Central memory CD4-positive, alpha-beta T cell (primary cell): ENCODE measurements around the gene ZZZ3.
A peak's percentile ranks its signal among the peaks of the same experiment; 100 is the strongest.
"Not testable (repeated sequence)": the region's sequence is repeated elsewhere in the genome, so short reads cannot be mapped to it uniquely, and the experiment has no call there.

Experiments used
- DNase-seq: peaks from one replicate; pipeline ENCODE4 v3.0.0; 2022
- total RNA-seq, 3 experiments: gene quantifications; one replicate each; lab custom pipeline; 2026; lab: John Stamatoyannopoulos, UW

The ZZZ3 gene
- total RNA-seq: 113 to 166 (median 156) reads per million in 3 experiments

DNA sequence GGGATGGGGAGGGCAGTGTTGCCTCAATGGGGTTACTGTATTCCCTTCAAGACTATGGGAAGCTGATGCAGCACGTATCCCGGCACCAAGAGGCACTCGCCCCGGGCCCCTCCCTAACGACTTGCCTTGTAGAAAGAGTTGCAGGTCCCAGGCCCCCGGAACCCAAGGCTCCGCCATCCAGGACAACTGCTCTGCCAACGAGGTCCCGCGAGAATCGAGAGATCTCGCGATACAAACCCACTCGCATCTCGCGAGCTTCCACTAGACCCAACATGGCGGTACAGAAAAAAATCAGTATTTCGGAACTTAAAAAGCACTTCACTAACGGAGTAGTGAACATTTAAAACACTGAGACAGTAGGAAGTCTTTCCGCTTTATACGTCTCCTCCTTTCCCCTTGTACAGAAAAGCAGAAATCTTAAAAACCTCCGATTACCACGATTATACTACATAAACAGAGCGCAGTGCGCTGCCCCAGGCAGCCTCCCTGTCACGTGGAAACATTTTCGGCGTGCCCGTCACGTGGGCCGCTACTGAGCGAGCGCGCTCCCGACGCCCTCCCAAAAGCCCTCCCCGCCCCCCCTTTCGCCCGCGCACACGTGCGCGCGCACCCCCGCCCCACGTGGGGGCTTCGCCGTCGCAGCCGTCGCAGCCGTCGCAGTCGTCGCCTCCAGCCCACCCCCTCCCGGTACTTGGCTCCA lies at the start of gene ZZZ3:
ZZZ3 (minus strand) TSS at position 199 of the 700 bp plus-strand sequence. CDS start 49,304 bp downstream, outside the sequence.
- DNase-seq: peak; percentile 94

GRCh38 chr1:77732090-77732489 lies 49.6 kb upstream of the ZZZ3 start:
- no peak for DNase-seq

DNA sequence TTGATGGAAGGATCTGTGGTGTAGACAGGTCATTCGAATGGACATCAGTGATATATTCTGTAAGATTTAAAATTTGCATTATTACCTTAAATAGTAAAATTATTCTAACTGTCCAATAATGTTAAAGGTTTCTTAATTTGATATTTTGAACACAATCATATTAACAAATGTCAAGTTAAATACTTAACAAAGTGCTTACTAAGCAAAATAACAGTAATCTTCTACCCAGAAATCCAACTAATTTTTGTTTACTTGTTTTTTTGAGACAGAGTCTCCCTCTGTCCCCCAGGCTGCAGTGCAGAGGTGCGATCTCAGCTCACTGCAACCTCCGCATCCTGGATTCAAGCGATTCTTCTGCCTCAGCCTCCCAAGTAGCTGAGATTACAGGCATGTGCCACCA lies 43.2 kb upstream of the ZZZ3 start:
- DNase-seq: no peak

- DNase-seq: no peak
Measured at GRCh38 chr1:77718181-77718580, 35.7 kb upstream of the ZZZ3 start.

DNA sequence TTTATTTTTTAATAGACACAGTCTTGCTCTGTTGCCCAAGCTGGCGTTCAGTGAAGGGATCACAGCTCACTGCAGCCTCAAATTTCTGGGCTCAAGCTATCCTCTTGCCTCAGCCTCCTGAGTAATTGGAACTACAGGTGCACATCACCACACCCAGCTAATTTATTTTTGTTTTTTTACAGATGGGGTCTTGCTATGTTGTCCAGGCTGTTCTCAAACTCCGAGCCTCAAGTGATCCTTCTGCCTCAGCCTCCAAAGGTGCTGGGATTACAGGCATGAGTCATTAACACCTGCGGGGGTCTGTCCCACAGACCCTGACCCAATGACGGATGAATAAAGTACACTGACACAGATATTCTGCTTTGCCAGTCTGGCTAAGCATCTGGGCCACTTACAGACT lies 33.6 kb upstream of the ZZZ3 start:
- no peak for DNase-seq

GRCh38 chr1:77709727-77710126 lies 27.3 kb upstream of the ZZZ3 start:
- DNase-seq: no peak

- no peak for DNase-seq
Measured at GRCh38 chr1:77706321-77706720, 23.9 kb upstream of the ZZZ3 start.

GRCh38 chr1:77704736-77705135 lies 22.3 kb upstream of the ZZZ3 start:
- no peak for DNase-seq

GRCh38 chr1:77699673-77700072 lies 17.2 kb upstream of the ZZZ3 start:
- DNase-seq: not testable (repeated sequence)

DNA sequence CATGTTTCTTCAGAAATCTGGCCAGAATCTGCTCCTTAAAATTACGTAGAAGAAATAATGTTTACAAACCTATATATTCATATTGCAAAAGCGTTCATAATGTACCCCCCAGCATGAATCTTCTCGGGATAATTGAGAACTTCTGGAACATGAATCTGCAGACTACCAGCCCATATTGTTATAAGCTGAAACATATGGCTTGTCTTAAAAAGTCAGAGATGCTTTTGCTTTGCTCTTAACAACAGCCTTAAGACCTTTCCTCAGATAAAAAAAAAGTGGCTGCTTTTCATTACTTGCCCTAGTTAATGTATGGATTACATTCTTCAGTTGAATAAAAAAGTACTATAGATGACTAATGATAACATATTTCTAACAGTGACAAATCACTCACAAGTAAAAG lies 15.0 kb upstream of the ZZZ3 start:
- DNase-seq: no peak

- DNase-seq: no peak
Measured at GRCh38 chr1:77688939-77689338, 6.5 kb upstream of the ZZZ3 start.

- no peak for DNase-seq
Measured at GRCh38 chr1:77687519-77687906, 5.1 kb upstream of the ZZZ3 start.

DNA sequence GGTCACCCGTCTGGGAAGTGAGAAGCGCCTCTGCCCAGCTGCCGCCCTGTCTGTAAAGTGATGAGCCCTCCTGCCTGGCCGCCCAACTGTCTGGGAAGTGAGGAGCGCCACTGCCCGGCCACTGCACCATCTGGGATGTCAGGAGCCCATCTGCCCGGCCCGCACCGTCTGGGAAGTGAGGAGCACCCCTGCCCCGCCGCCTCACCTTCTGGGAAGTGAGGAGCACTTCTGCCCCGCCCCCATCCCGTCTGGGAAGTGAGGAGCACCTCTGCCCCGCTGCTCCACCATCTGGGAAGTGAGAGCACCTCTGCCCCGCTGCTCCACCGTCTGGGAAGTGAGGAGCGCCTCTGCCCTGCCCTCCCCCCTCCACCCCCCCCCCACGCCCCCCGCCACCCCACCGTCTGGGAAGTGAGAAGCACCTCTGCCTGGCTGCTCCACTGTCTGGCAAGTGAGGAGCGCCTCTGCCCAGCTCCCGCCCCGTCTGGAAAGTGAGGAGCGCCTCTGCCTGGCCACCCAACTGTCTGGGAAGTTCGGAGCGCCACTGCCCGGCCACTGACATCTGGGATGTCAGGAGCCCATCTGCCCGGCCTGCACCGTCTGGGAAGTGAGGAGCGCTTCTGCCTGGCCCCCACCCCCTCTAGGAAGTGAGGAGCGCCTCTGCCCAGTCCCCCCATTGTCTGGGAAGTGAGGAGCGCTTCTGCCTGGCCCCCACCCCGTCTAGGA lies 4.5 kb upstream of the ZZZ3 start:
- DNase-seq: no peak

DNA sequence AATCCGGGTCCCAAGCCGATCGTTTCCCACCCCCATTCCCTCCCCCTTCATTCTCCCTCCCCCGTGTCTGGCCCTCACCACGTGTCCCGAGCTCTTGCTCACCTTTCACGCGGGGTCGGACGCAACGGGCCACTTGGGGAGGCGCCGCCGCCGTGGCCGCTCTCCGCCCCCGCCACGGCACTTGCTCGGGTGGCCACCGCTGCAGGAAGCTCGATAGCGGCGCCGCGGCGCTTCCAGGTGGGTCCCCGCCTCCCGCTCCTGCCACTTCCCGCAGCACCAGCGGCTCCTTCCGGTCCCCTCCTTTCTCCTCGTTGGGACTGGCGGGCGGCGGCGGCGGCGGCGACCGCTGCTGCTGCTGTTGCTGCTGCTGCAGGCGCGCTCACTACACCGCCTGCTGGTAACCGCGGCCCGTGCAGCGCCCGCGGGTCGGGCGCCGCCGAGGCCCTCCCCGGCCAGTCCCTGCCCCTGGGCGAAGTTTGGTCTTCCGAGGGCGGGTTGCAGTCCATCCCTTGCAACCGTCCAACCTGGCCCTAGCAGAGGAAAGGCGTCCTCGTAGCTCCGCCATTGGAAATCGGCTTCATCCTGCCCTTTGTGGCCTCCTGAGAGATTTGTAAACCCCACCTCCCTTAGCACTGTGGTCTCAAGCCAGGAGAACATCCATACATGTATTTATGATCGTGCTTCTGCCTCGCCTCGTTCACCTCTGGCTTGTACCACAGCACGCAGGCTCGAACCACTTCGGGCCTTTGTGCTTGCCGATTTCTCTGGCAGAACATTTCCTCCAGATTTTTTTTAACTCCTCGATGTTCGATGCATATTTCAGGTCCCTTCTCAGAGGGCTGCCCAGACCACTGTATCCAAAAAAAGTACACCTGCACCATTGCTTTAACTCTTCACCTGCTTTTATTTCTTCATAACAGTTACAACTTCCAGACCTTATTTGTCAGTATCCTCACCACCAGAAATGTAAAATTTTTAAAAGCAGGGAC lies 996 bp upstream of the ZZZ3 start:
- peak; percentile 93 for DNase-seq

DNA sequence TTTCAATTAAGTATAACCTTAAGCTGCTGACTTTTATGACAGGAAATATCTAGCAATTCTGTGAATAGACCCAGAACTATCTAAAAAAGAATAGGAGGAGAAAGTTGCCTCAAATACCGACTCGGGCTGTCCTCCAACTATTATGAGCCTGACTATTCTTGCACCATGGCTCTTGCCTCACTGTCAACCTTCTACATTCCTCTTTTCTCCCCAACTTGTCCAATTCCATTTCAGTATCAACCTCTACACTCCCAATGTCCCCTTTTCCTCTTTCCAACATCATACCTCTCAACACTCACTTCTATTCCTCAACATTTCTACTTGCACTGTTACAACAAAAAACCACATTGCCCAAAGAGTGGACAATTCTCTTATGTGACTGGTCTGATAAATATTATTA lies 2.3 kb downstream of the ZZZ3 start:
- no peak for DNase-seq

GRCh38 chr1:77678660-77679610 lies 3.5 kb downstream of the ZZZ3 start:
- DNase-seq: no peak

GRCh38 chr1:77674807-77675206 lies 7.7 kb downstream of the ZZZ3 start:
- DNase-seq: not testable (repeated sequence)

DNA sequence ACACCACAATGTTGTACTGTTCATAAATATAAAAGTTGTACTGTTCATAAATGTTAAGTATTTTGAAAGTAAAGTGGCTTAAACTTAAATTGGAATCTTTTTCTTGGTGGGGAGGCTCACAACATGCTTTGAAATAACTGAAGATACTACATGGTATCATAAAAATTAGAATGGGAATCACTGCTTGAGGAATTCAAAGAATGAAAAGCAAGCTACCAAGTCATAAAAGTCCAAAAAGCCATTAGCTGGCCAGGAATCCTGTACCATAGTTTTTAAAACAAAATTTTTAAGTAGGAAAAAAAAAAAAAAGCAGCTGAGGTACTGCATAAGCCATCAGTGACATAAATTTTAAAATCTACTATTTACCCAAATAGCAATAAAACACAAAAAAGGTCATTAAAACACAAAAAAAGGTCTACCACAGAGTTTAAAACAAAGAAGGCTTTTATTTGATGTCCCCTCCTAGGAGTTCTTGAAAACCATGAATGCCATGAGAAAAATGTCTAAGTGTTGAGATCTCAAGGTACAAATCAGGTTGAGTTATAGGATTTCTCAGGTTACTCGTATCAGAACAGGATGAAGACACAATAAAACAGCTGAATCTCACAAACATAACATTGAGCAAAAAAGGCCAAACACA lies 8.6 kb downstream of the ZZZ3 start:
- no peak for DNase-seq

DNA sequence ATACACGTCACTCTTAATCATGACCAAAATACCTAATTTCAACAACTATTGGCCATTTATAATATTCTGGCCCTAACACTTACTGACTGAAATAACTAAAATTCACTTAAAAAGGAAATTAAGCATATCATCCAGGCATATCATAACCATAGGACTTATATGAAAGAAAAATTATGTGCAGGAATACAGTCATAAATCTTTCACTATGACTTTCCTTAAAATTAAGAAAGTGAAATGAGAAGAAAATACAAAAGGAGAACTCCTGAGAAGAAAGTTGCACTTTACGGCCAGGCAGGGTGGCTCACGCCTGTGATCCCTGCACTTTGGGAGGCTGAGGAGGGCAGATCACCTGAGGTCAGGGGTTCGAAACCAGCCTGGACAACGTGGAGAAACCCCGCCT lies 9.4 kb downstream of the ZZZ3 start:
- DNase-seq: no peak

DNA sequence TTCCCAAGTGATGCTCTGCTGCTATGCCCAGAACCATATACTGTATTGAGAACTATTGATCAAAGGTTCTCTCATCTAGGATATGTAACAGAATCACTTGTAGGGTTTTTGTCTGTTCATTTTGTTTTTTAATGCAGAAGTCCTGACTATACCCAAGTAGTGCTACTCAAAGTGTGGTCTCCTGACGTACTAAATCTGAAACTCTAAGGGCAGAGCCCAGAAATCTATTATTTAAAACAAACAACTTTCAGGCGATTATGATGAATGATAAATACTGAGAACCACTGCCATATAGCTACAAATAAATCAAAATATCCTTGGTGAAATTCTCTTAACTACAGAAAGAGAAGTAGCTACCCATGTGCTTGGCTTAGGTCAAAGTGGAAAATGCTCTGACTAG lies 10.1 kb downstream of the ZZZ3 start:
- no peak for DNase-seq

- no peak for DNase-seq
Measured at GRCh38 chr1:77671836-77672235, 10.6 kb downstream of the ZZZ3 start.
